Measurements from ENCODE around the gene NUDT19. TPM values are rescaled to one million over a fixed set of nuclear protein-coding genes. Genes with fewer than 3 reads are reported as not detected.
"Not testable (repeated sequence)": the region's sequence is repeated elsewhere in the genome, so short reads cannot be mapped to it uniquely, and the experiment has no call there.

Gene NUDT19
- polyA plus RNA-seq, 1 donor (not counting 4 experiments of a cell fraction or from before 2014, with no cell fraction given): 12.2 TPM

- H3K4me2 ChIP-seq (ENCODE audit: control insufficient read depth, extremely low read depth, insufficient read depth, low read depth, low read length); dilution Hi-C loops (cut with MboI; ENCODE audit: extremely low pct_ligation_motif_present, low sequenced_read_pairs); H3K9ac ChIP-seq (ENCODE audit: control insufficient read depth, extremely low read depth, insufficient read depth, low read length); DNase-seq (ENCODE audit: low read depth, low spot score); H3K4me3 ChIP-seq (ENCODE audit: control insufficient read depth in 2 of 3, extremely low read depth in 1 of 3, insufficient read depth in 2 of 3, low read depth in 1 of 3, low read length in 3 of 3); FAIRE-seq; H4K20me1 ChIP-seq (ENCODE audit: control insufficient read depth, extremely low read depth, insufficient read depth, low read length); H3K27me3 ChIP-seq (ENCODE audit: control insufficient read depth, extremely low read depth, insufficient read depth, low read length); H3K9me3 ChIP-seq (ENCODE audit: control insufficient read depth, low read depth, low read length); H2AFZ ChIP-seq (ENCODE audit: control insufficient read depth, low read length); H3K9me1 ChIP-seq (ENCODE audit: control insufficient read depth, extremely low read depth, insufficient read depth, low read length); H3K27ac ChIP-seq (ENCODE audit: control insufficient read depth, insufficient read depth, low read length): not testable (repeated sequence)
- Histone ChIP-seq H3K4me1 (ENCODE audit: control insufficient read depth, extremely low read depth, insufficient read depth, low read length) (peaks cover 25% of the 10 kb centered on the region), H3K36me3 (ENCODE audit: control insufficient read depth in 2 of 2, extremely low read depth in 1 of 2, insufficient read depth in 2 of 2, low read length in 2 of 2) (peaks cover 4 to 10% of the 10 kb centered on the region in 2 experiments), H3K79me2 (ENCODE audit: control insufficient read depth, insufficient read depth, low read length) (peaks cover 82% of the 10 kb centered on the region)
Observed at GRCh38 chr19:32695506-32695905, 3.9 kb downstream of the NUDT19 start.

DNA sequence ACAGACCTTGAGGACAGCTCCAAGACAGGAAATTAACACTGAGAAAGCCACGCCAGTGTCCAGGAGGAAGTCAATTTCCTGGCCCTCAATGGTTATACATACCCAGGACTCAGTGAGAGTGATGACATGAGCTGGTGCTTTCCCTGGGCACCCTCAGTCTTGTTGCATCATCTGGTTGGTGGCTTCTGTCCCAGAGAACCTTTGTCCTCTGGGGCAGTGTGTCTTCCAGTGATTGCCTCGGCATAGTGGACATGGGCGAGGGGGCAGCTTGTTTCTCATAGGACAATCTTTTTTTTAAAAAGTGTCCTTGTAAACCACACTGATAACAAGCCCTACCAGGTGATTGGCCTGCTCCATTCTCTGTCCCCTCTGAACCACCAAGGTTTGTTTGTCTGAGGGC, 5.2 kb downstream of the NUDT19 start:
- H3K9me1 ChIP-seq (ENCODE audit: control insufficient read depth, extremely low read depth, insufficient read depth, low read length); H3K9ac ChIP-seq (ENCODE audit: control insufficient read depth, extremely low read depth, insufficient read depth, low read length); DNase-seq (ENCODE audit: low read depth, low spot score); H3K9me3 ChIP-seq (ENCODE audit: control insufficient read depth, low read depth, low read length); H3K27ac ChIP-seq (ENCODE audit: control insufficient read depth, insufficient read depth, low read length); FAIRE-seq; dilution Hi-C loops (cut with MboI; ENCODE audit: extremely low pct_ligation_motif_present, low sequenced_read_pairs); H2AFZ ChIP-seq (ENCODE audit: control insufficient read depth, low read length); H4K20me1 ChIP-seq (ENCODE audit: control insufficient read depth, extremely low read depth, insufficient read depth, low read length); H3K27me3 ChIP-seq (ENCODE audit: control insufficient read depth, extremely low read depth, insufficient read depth, low read length); H3K4me2 ChIP-seq (ENCODE audit: control insufficient read depth, extremely low read depth, insufficient read depth, low read depth, low read length); H3K4me3 ChIP-seq (ENCODE audit: control insufficient read depth in 2 of 3, extremely low read depth in 1 of 3, insufficient read depth in 2 of 3, low read depth in 1 of 3, low read length in 3 of 3): not testable (repeated sequence)
- peaks cover 16% of the 10 kb centered on the region for H3K4me1 ChIP-seq (ENCODE audit: control insufficient read depth, extremely low read depth, insufficient read depth, low read length)
- peaks cover 4 to 10% of the 10 kb centered on the region in 2 experiments for H3K36me3 ChIP-seq (ENCODE audit: control insufficient read depth in 2 of 2, extremely low read depth in 1 of 2, insufficient read depth in 2 of 2, low read length in 2 of 2)
- H3K79me2 ChIP-seq (ENCODE audit: control insufficient read depth, insufficient read depth, low read length): peaks cover 94% of the 10 kb centered on the region

DNA sequence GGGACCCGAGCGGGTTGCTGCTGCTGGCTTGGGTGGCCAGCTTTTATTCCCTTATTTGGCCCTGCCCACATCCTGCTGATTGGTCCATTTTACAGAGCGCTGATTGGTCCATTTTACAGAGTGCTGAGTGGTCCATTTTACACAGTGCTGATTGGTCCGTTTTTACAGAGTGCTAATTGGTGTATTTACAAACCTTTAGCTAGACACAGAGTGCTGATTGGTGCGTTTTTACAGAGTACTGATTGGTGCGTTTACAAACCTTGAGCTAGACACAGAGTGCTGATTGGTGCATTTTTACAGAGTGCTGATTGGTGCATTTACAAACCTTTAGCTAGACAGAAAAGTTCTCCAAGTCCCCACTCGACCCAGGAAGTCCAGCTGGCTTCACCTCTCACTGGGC, 8.5 kb downstream of the NUDT19 start:
- H3K4me2 ChIP-seq (ENCODE audit: control insufficient read depth, extremely low read depth, insufficient read depth, low read depth, low read length); H3K9me3 ChIP-seq (ENCODE audit: control insufficient read depth, low read depth, low read length); H3K4me3 ChIP-seq (ENCODE audit: control insufficient read depth in 2 of 3, extremely low read depth in 1 of 3, insufficient read depth in 2 of 3, low read depth in 1 of 3, low read length in 3 of 3); DNase-seq (ENCODE audit: low read depth, low spot score); H3K27me3 ChIP-seq (ENCODE audit: control insufficient read depth, extremely low read depth, insufficient read depth, low read length); H3K9me1 ChIP-seq (ENCODE audit: control insufficient read depth, extremely low read depth, insufficient read depth, low read length); H2AFZ ChIP-seq (ENCODE audit: control insufficient read depth, low read length); H4K20me1 ChIP-seq (ENCODE audit: control insufficient read depth, extremely low read depth, insufficient read depth, low read length); H3K27ac ChIP-seq (ENCODE audit: control insufficient read depth, insufficient read depth, low read length); H3K4me1 ChIP-seq (ENCODE audit: control insufficient read depth, extremely low read depth, insufficient read depth, low read length); FAIRE-seq; dilution Hi-C loops (cut with MboI; ENCODE audit: extremely low pct_ligation_motif_present, low sequenced_read_pairs); H3K9ac ChIP-seq (ENCODE audit: control insufficient read depth, extremely low read depth, insufficient read depth, low read length): not testable (repeated sequence)
- peaks cover 91% of the 10 kb centered on the region for H3K79me2 ChIP-seq (ENCODE audit: control insufficient read depth, insufficient read depth, low read length)
- H3K36me3 ChIP-seq (ENCODE audit: control insufficient read depth in 2 of 2, extremely low read depth in 1 of 2, insufficient read depth in 2 of 2, low read length in 2 of 2): peaks cover 13% of the 10 kb centered on the region in 2 experiments

All from keratinocyte (primary cell).